CD4-positive, alpha-beta T cell (primary cell): ENCODE results near the gene NUP210. TPM values are rescaled to one million over a fixed set of nuclear protein-coding genes. Genes with fewer than 3 reads are reported as not detected.

ENCODE experiments used
- ATAC-seq: fragments of 200-7000 bp; cut with Tn5 transposase; one replicate; pipeline ENCODE4 v1.10.0; 2022; ENCODE audit warnings: mild to moderate bottlenecking; ENCODE audit not compliant: poor library complexity
- CTCF ChIA-PET: fragments of 350-600 bp; sonication (Branson Sonifier 250); formaldehyde crosslinking; loops from one replicate; lab custom pipeline; 2021; ENCODE audit warnings: antibody characterized with exemption, inconsistent platforms; lab: Charles Lee
- POLR2A ChIA-PET: fragments of 350-600 bp; sonication (Branson Sonifier 250); formaldehyde crosslinking; loops from one replicate; lab custom pipeline; 2021; ENCODE audit warnings: antibody characterized with exemption, inconsistent platforms; lab: Charles Lee
- DNase-seq, 14 experiments: peaks; one replicate each; pipeline ENCODE4 v3.0.0-alpha.2; 2013 to 2020; ENCODE audit warnings: mixed read lengths in 2 of 14
- H3K27ac ChIP-seq, 2 donors: one replicate each; pipeline versions ENCODE4 v1.5.1 to v1.7.0; 2013; ENCODE audit warnings: low read length in 2 of 2, low read depth in 1 of 2, mild to moderate bottlenecking in 1 of 2
- H3K27me3 ChIP-seq, 2 experiments: 1 replicate in 1 of 2; 2 replicates in 1 of 2; pipeline versions ENCODE4 v1.6.1 to v1.7.0; 2013; ENCODE audit warnings: low read length in 2 of 2, control low read depth in 1 of 2, mild to moderate bottlenecking in 1 of 2, moderate library complexity in 1 of 2; ENCODE audit not compliant: insufficient read depth in 2 of 2, control insufficient read depth in 1 of 2
- H3K36me3 ChIP-seq: one replicate; pipeline ENCODE4 v1.6.1; 2013; ENCODE audit warnings: low read length, control low read depth; ENCODE audit not compliant: insufficient read depth
- H3K4me1 ChIP-seq: one replicate; pipeline ENCODE4 v1.6.1; 2013; ENCODE audit warnings: low read length, control low read depth; ENCODE audit not compliant: insufficient read depth
- H3K4me3 ChIP-seq: one replicate; pipeline ENCODE4 v1.5.1; 2013; ENCODE audit warnings: mild to moderate bottlenecking, low read length, moderate library complexity
- H3K9me3 ChIP-seq, 2 experiments: 1 replicate in 1 of 2; 2 replicates in 1 of 2; pipeline versions ENCODE4 v1.6.1 to v1.7.0; 2013; ENCODE audit warnings: low read length in 2 of 2, mild to moderate bottlenecking in 2 of 2, control low read depth in 1 of 2, moderate library complexity in 1 of 2; ENCODE audit not compliant: control insufficient read depth in 1 of 2, insufficient read depth in 1 of 2
- H3K27ac Mint-ChIP-seq: one replicate; pipeline ENCODE4 v1.8.0; 2020; ENCODE audit warnings: mixed read lengths
- H3K27me3 Mint-ChIP-seq: one replicate; pipeline ENCODE4 v1.8.0; 2021; ENCODE audit warnings: mixed read lengths
- H3K36me3 Mint-ChIP-seq: one replicate; pipeline ENCODE4 v1.8.0; 2021; ENCODE audit warnings: low read depth, mixed read lengths
- H3K4me1 Mint-ChIP-seq: one replicate; pipeline ENCODE4 v1.8.0; 2021; ENCODE audit warnings: low read depth, mixed read lengths
- H3K4me3 Mint-ChIP-seq: one replicate; pipeline ENCODE4 v1.8.0; 2020; ENCODE audit warnings: mild to moderate bottlenecking, mixed read lengths
- H3K9me3 Mint-ChIP-seq: one replicate; pipeline ENCODE4 v1.8.0; 2020; ENCODE audit warnings: mixed read lengths
- intact Hi-C, 2 experiments: fragments of 100-400 bp; cut with DNase I in 1 of 2; cut with micrococcal nuclease in 1 of 2; formaldehyde crosslinking; loops; one replicate each; pipeline versions ENCODE4 v1.15.1 to v1.9.0; 2023 to 2025; cut with DNase I, micrococcal nuclease
- total RNA-seq, 174 experiments: library from RNA in 2 of 174; stranded (reverse) in 2 of 174; gene quantifications; one replicate each; pipeline ENCODE4 v1.2.3 and lab custom pipeline; 2021 to 2026
- TF ChIP-seq, protein P1 (sequence below): fragments of 200-600 bp; IDR thresholded peaks from one replicate; pipeline ENCODE4 v1.8.0; 2022; ENCODE audit warnings: antibody characterized with exemption, mild to moderate bottlenecking

The NUP210 gene
- total RNA-seq, 2 experiments from 2014 or later, result 82.0 to 83.5 TPM

DNA sequence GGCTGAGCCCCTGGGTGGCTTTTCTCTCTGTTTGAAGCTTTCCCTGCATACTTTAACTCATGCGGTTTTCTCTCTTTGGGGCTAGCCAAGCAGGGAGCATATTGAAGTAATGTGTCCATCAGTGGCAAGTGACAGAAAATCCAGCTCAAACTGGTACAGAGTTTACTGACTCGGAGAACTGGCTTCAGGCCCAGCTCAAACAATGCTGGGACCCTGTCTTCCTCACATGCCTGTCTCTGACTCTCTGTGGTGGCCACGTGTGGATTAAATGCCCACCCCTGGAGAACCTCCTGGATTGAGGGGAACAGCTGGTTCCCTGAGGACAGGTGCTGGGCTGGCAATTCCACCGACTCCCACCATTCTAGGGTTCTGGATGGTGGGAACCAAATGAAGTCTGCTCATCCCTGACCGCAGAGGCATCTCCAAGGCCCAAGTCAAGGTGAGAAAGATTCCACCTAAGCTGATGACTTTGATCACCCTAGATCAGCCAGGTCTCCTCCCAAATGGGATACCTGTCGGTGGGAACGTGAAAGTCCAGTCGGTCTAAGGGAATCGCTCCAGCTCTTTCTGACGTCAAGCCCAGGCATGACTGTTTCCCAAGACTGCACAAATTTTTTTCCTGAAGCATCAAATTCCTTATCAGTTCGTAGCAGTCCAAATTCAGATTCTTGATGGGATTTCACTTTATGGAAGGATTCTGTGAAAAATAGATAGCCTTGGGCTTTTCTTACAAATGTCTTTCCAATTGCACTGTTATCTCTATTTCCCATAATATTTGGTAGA lies 43.7 kb upstream of the NUP210 start:
- no peaks in the 10 kb centered on the region for H3K9me3 Mint-ChIP-seq
- ATAC-seq (no peak), DNase-seq (no peak)
- ChIA-PET CTCF (interaction anchor here (0.8 to 3.4 kb wide), 2 partner anchors 117 to 372 kb away, joined by 3 to 13 read pairs; no protein-coding TSS in a partner anchor), POLR2A (no interaction called here)
- no peaks in the 10 kb centered on the region for H3K36me3 ChIP-seq
- peaks cover 0 to 2% of the 10 kb centered on the region in 2 experiments for H3K27me3 ChIP-seq
- H3K27ac ChIP-seq, result no peak overlapping the region
- TF ChIP-seq, protein P1, sequence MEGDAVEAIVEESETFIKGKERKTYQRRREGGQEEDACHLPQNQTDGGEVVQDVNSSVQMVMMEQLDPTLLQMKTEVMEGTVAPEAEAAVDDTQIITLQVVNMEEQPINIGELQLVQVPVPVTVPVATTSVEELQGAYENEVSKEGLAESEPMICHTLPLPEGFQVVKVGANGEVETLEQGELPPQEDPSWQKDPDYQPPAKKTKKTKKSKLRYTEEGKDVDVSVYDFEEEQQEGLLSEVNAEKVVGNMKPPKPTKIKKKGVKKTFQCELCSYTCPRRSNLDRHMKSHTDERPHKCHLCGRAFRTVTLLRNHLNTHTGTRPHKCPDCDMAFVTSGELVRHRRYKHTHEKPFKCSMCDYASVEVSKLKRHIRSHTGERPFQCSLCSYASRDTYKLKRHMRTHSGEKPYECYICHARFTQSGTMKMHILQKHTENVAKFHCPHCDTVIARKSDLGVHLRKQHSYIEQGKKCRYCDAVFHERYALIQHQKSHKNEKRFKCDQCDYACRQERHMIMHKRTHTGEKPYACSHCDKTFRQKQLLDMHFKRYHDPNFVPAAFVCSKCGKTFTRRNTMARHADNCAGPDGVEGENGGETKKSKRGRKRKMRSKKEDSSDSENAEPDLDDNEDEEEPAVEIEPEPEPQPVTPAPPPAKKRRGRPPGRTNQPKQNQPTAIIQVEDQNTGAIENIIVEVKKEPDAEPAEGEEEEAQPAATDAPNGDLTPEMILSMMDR, result no peak
- H3K4me1 ChIP-seq, result no peaks in the 10 kb centered on the region
- H3K27ac Mint-ChIP-seq, result no peak overlapping the region
- H3K27me3 Mint-ChIP-seq, result peaks cover 8% of the 10 kb centered on the region
- no peak overlapping the region for H3K4me3 ChIP-seq
- H3K4me1 Mint-ChIP-seq, result no peaks in the 10 kb centered on the region
- H3K36me3 Mint-ChIP-seq, result no peaks in the 10 kb centered on the region
- H3K9me3 ChIP-seq, result peaks cover 0 to 5% of the 10 kb centered on the region in 2 experiments
- H3K4me3 Mint-ChIP-seq, result no peak overlapping the region
- intact Hi-C loops, result no loop called here

DNA sequence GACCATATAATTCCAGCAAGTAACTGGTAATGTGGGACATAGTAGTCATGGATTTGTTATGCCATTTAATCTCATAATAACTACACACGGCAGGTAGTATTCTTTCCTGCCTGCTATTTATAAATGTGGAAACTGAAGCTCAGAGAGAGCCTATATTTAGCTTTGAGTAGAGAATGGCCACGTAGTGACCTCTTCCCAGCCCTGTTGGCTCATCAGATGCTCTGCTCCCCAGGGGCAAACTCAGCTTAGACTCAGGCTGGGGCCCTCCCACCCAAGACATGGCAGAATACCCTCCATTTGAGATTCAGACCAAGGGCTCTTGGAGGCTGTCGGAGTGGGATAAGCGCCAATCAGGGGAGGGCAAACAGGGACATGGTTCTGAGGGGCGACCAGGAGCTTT lies 42.7 kb upstream of the NUP210 start:
- Histone ChIP-seq H3K4me1 (no peaks in the 10 kb centered on the region), H3K9me3 (peaks cover 0 to 5% of the 10 kb centered on the region in 2 experiments), H3K36me3 (no peaks in the 10 kb centered on the region), H3K4me3 (no peak overlapping the region), H3K27ac (no peak overlapping the region), H3K27me3 (peaks cover 0 to 2% of the 10 kb centered on the region in 2 experiments)
- Mint-ChIP-seq H3K9me3 (no peaks in the 10 kb centered on the region), H3K4me3 (no peak overlapping the region), H3K27me3 (peaks cover 8% of the 10 kb centered on the region), H3K4me1 (no peaks in the 10 kb centered on the region), H3K27ac (no peak overlapping the region), H3K36me3 (no peaks in the 10 kb centered on the region)
- no peak for ATAC-seq
- CTCF ChIA-PET, result interaction anchor here (3.4 kb wide), 1 partner anchor 371 kb away, joined by 13 read pairs; no protein-coding TSS in a partner anchor
- no peak for DNase-seq
- TF ChIP-seq, protein P1, result no peak
- POLR2A ChIA-PET, result interaction anchor here (0.9 kb wide), 1 partner anchor 17 kb away, joined by 3 read pairs; the partner anchor contains the start of gene HDAC11
- intact Hi-C loops, result no loop called here

DNA sequence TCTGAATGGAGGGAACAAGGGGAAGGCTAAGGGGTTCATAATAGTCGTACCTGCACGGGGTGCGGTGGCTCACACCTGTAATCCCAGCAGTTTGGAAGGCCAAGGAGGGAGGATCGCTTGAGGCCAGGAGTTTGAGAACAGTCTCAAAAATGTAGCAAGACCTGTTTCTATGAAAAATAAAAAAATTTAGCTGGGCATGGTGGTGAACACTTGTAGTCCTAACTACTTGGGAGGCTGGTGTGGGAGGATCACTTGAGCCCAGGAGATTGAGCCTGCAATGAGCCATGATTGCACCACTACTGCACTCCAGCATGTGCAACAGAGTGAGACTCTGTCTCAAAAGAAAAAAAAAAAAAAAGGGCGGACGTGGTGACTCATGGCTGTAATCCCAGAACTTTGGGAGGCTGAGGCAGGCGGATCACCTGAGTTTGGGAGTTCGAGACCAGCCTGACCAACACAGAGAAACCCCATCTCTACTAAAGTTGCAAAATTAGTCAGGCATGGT lies 42.1 kb upstream of the NUP210 start:
- peaks cover 0 to 2% of the 10 kb centered on the region in 2 experiments for H3K27me3 ChIP-seq
- H3K27me3 Mint-ChIP-seq, result peaks cover 8% of the 10 kb centered on the region
- H3K27ac ChIP-seq, result no peak overlapping the region
- ATAC-seq (no peak), DNase-seq (no peak)
- no peak overlapping the region for H3K4me3 Mint-ChIP-seq
- no peak overlapping the region for H3K4me3 ChIP-seq
- POLR2A ChIA-PET, result interaction anchor here (0.9 kb wide), 1 partner anchor 18 kb away, joined by 3 read pairs; the partner anchor contains the start of gene HDAC11
- TF ChIP-seq, protein P1, result no peak
- no peaks in the 10 kb centered on the region for H3K4me1 Mint-ChIP-seq
- H3K9me3 ChIP-seq, result peaks cover 0 to 5% of the 10 kb centered on the region in 2 experiments
- H3K9me3 Mint-ChIP-seq, result no peaks in the 10 kb centered on the region
- no peaks in the 10 kb centered on the region for H3K36me3 ChIP-seq
- intact Hi-C loops, result no loop called here
- no peak overlapping the region for H3K27ac Mint-ChIP-seq
- no peaks in the 10 kb centered on the region for H3K4me1 ChIP-seq
- H3K36me3 Mint-ChIP-seq, result no peaks in the 10 kb centered on the region
- CTCF ChIA-PET, result interaction anchor here (1.0 to 3.4 kb wide), 4 partner anchors 10 to 370 kb away, joined by 3 to 13 read pairs (median 12); no protein-coding TSS in a partner anchor
